ENCODE measurements around the gene TEKT2.

TEKT2 gene

DNA sequence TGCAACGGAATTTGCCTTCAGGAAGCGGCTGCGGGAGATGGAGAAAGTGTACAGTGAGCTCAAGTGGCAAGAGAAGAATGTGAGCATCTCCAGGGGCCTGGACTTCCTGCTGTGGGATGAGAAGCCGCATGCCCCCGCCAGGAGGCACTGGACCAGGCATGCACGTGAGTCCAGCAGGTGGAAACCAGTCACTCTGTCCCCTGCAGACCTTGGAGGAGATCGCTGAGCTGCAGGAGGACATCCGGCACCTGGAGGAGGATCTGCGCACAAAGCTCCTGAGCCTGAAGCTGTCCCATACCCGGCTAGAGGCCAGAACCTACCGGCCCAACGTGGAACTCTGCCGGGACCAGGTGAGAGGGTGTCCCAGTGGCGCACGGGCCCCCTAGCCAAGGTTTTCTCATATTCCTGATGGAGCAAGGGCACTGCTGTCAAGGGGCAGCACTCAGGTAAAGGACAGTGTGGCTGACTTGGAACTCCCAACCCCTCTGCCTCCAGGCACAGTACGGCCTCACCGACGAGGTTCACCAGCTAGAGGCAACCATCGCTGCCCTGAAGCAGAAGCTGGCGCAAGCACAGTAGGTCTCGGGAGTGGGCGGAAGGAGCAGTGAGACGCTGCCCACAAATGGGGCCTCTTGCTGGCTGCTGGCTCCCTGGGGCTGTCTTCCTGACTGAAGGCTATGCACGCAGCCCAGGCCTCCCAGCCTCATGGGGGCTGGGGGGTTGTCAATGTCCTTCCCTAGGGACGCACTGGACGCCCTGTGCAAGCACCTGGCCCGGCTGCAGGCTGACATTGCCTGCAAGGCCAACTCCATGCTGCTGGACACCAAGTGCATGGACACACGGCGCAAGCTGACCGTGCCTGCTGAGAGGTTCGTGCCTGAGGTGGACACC is 3.6 kb downstream of the TEKT2 start:
- TF ChIP-seq, protein P1, sequence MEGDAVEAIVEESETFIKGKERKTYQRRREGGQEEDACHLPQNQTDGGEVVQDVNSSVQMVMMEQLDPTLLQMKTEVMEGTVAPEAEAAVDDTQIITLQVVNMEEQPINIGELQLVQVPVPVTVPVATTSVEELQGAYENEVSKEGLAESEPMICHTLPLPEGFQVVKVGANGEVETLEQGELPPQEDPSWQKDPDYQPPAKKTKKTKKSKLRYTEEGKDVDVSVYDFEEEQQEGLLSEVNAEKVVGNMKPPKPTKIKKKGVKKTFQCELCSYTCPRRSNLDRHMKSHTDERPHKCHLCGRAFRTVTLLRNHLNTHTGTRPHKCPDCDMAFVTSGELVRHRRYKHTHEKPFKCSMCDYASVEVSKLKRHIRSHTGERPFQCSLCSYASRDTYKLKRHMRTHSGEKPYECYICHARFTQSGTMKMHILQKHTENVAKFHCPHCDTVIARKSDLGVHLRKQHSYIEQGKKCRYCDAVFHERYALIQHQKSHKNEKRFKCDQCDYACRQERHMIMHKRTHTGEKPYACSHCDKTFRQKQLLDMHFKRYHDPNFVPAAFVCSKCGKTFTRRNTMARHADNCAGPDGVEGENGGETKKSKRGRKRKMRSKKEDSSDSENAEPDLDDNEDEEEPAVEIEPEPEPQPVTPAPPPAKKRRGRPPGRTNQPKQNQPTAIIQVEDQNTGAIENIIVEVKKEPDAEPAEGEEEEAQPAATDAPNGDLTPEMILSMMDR (IDR thresholded peaks at IDR 0.05; ENCODE audit: low read depth, low read length) = no peak
- H3K4me3 ChIP-seq (ENCODE audit: low read depth, low read length) = no peak overlapping the region

GRCh38 chr1:36088265-36088576 is 4.3 kb downstream of the TEKT2 start:
- TF ChIP-seq, protein P1 (IDR thresholded peaks at IDR 0.05; ENCODE audit: low read depth, low read length) = no peak
- peak overlapping the region; percentile 96 for H3K4me3 ChIP-seq (ENCODE audit: low read depth, low read length)

DNA sequence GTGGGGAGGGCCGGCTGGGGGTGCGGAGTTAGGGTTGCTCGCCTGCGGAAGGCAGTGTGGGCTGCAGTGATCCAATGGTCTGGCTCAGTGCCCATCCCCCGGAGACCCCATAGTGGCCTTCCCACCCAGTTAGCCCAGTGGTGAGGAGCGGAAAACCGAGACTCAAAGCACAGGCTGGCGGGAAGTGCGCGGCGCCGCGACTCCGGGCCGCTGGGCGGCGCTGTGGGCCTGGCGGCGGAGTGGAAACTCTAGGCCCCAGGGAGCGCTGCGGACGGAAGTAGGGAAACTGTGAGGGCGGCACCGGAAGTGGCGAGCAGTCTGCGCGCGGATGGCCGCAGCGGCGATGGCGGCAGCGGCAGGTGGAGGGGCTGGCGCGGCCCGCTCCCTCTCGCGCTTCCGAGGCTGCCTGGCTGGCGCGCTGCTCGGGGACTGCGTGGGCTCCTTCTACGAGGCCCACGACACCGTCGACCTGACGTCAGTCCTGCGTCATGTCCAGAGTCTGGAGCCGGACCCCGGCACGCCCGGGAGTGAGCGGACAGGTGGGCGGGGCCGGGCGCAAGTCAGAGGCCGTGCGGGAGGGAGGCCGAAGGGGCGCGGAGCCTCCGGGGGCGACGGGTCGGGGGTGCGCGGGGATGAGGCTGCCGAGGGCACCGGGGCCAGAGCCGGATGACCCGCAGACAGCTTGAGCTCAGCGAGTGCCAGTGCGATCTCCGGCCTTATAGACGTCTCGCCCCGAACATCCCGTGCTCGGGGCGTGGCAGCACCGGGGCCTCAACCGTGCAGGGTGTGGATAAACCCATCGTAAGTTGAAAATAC is 4.9 kb downstream of the TEKT2 start, which contains the start of gene ADPRS:
Gene ADPRS (plus strand): TSS at position 316 of the 816 bp plus-strand sequence. CDS start 13 bp downstream, at position 329.
- H3K4me3 ChIP-seq (ENCODE audit: low read depth, low read length) = peak within 1 kb of the TSS; percentile 96
- TF ChIP-seq, protein P1 (IDR thresholded peaks at IDR 0.05; ENCODE audit: low read depth, low read length) = peak; percentile 91

DNA sequence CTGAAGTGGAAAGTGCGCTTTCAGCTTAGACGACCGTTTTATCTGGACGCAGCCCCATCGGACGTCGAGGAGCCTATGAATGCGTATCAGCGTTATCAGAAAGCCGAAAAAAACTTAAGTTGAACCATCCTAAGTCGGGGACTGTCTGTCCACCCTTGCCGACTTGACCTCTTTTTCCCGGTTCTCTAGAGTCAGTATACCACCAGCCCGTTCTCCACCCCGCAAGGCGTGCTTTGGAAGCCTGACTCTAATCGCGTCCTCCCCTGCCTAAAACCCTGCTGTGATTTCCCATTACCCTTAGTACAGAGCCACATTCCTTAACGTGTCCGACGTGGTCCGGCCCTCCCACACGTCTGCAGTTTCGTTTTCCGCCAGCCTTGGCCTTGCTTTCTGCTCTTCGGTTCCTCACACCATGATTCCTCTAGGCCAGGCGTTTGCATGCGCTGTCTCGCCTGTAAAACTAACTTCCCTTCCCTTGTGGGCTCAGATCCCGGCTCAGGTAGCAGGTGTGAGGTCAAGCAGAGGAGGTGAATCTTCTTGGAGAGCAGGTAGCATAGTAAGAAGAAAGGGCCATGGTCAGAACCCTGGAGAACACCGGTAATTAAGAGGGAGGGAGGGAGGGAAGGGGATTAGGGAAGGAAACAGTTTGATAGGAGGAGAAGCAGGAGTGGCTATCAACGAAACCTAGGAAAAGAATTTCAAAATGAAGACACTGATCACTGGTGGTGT is 5.7 kb downstream of the TEKT2 start:
- TF ChIP-seq, protein P1 (IDR thresholded peaks at IDR 0.05; ENCODE audit: low read depth, low read length) = no peak

DNA sequence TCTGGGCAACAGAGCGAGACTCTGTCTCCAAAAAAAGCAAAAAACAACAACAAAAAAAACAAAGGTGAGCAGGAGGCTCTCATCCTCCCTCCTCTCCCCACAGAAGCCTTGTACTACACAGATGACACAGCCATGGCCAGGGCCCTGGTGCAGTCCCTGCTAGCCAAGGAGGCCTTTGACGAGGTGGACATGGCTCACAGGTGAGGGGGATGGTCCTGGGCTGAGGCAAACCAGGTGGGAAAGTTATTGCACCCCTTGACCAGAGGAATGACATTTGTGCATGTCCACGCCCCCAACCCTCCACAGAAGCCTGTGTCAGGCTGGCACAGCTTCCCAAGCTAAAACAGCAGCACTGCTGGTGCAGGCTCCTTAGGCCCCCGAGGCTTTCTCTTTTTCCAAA is 7.2 kb downstream of the TEKT2 start:
- TF ChIP-seq, protein P1 (IDR thresholded peaks at IDR 0.05; ENCODE audit: low read depth, low read length) = no peak
- H3K4me3 ChIP-seq (ENCODE audit: low read depth, low read length) = no peak overlapping the region

More for the DNA sequence above, 5.7 kb downstream of the TEKT2 start:
- H3K4me3 ChIP-seq (ENCODE audit: low read depth, low read length) = peak overlapping the region; percentile 96

DNA sequence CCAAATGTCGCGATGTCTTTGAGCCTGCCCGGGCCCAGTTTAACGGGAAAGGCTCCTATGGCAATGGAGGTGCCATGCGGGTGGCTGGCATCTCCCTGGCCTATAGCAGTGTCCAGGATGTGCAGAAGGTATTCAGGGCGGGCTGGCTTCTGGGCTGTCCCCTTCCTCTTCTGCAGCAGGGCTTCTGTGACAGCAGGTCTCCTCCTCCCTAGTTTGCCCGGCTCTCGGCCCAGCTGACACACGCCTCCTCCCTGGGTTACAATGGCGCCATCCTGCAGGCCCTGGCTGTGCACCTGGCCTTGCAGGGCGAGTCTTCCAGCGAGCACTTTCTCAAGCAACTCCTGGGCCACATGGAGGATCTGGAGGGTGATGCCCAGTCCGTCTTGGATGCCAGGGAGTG is 7.8 kb downstream of the TEKT2 start:
- H3K4me3 ChIP-seq (ENCODE audit: low read depth, low read length) = no peak overlapping the region
- TF ChIP-seq, protein P1 (IDR thresholded peaks at IDR 0.05; ENCODE audit: low read depth, low read length) = no peak
